ENCODE data around the gene GPR149. TPM values are rescaled to one million over a fixed set of nuclear protein-coding genes. Genes with fewer than 3 reads are reported as not detected.

GPR149 gene
- total RNA-seq, 3 donors from 2014 or later (not counting 1 experiment from before 2014, with no cell fraction given), result not detected

GRCh38 chr3:154338570-154338969 is 91.4 kb downstream of the GPR149 start:
- Histone ChIP-seq H3K4me1 (ENCODE audit: control insufficient read depth, insufficient read depth, low read length) (no peaks in the 10 kb centered on the region), H3K27ac (ENCODE audit: low read length) (no peak overlapping the region), H3K27me3 (ENCODE audit: control insufficient read depth, insufficient read depth, low read length) (peaks cover 4% of the 10 kb centered on the region), H3K4me3 (ENCODE audit: low read length) (no peak overlapping the region), H3K36me3 (ENCODE audit: control insufficient read depth, insufficient read depth, low read length) (no peaks in the 10 kb centered on the region), H3K9me3 (ENCODE audit: control insufficient read depth, insufficient read depth, low read length) (no peaks in the 10 kb centered on the region)
- Mint-ChIP-seq H3K4me3 (no peak overlapping the region), H3K9me3 (no peaks in the 10 kb centered on the region), H3K4me1 (no peaks in the 10 kb centered on the region), H3K27ac (no peak overlapping the region), H3K36me3 (no peaks in the 10 kb centered on the region), H3K27me3 (ENCODE audit: low read depth in 2 of 2) (peaks cover 15 to 16% of the 10 kb centered on the region in 2 donors)
- DNase-seq (no peak), ATAC-seq (no peak)
- intact Hi-C loops (cut with micrococcal nuclease), result loop anchor here (10.0 kb wide), 1 partner anchor 986 kb away; no protein-coding TSS in a partner anchor
- TF ChIP-seq CTCF (IDR thresholded peaks at IDR 0.05), result no peak
- 92% methylated on average over 3 of the region's 4 CpGs for WGBS (ENCODE audit: insufficient coverage)

GRCh38 chr3:154338008-154338407 is 92.0 kb downstream of the GPR149 start:
- Histone ChIP-seq H3K4me1 (ENCODE audit: control insufficient read depth, insufficient read depth, low read length) (no peaks in the 10 kb centered on the region), H3K27ac (ENCODE audit: low read length) (no peak overlapping the region), H3K4me3 (ENCODE audit: low read length) (no peak overlapping the region), H3K9me3 (ENCODE audit: control insufficient read depth, insufficient read depth, low read length) (no peaks in the 10 kb centered on the region), H3K27me3 (ENCODE audit: control insufficient read depth, insufficient read depth, low read length) (peaks cover 4% of the 10 kb centered on the region), H3K36me3 (ENCODE audit: control insufficient read depth, insufficient read depth, low read length) (no peaks in the 10 kb centered on the region)
- WGBS (ENCODE audit: insufficient coverage), result 92% methylated on average over 5 of the region's 6 CpGs
- DNase-seq (no peak), ATAC-seq (no peak)
- no peak overlapping the region for H3K4me3 Mint-ChIP-seq
- H3K27ac Mint-ChIP-seq, result no peak overlapping the region
- H3K27me3 Mint-ChIP-seq (ENCODE audit: low read depth in 2 of 2), result peaks cover 12 to 16% of the 10 kb centered on the region in 2 donors
- H3K9me3 Mint-ChIP-seq, result no peaks in the 10 kb centered on the region
- no peaks in the 10 kb centered on the region for H3K4me1 Mint-ChIP-seq
- no peaks in the 10 kb centered on the region for H3K36me3 Mint-ChIP-seq
- no peak for TF ChIP-seq CTCF (IDR thresholded peaks at IDR 0.05)
- intact Hi-C loops (cut with micrococcal nuclease), result loop anchor here (10.0 kb wide), 1 partner anchor 987 kb away; no protein-coding TSS in a partner anchor

GRCh38 chr3:154334973-154335420 is 95.0 kb downstream of the GPR149 start:
- ATAC-seq, result peak in 1 of 3 donors; percentile 55

More at GRCh38 chr3:154334973-154335420, 95.0 kb downstream of the GPR149 start:
- peak; percentile 72 for TF ChIP-seq CTCF (IDR thresholded peaks at IDR 0.05)
- no peak overlapping the region for H3K4me3 ChIP-seq (ENCODE audit: low read length)
- no peaks in the 10 kb centered on the region for H3K4me1 Mint-ChIP-seq
- no peak overlapping the region for H3K4me3 Mint-ChIP-seq
- peaks cover 16 to 22% of the 10 kb centered on the region in 2 donors for H3K27me3 Mint-ChIP-seq (ENCODE audit: low read depth in 2 of 2)
- H3K4me1 ChIP-seq (ENCODE audit: control insufficient read depth, insufficient read depth, low read length), result no peaks in the 10 kb centered on the region
- H3K36me3 ChIP-seq (ENCODE audit: control insufficient read depth, insufficient read depth, low read length), result no peaks in the 10 kb centered on the region
- H3K27ac ChIP-seq (ENCODE audit: low read length), result no peak overlapping the region
- intact Hi-C loops (cut with micrococcal nuclease), result loop anchor here (1.0 to 10.0 kb wide), 2 partner anchors 990 to 1367 kb away; no protein-coding TSS in a partner anchor
- H3K9me3 Mint-ChIP-seq, result no peaks in the 10 kb centered on the region
- H3K9me3 ChIP-seq (ENCODE audit: control insufficient read depth, insufficient read depth, low read length), result no peaks in the 10 kb centered on the region
- peak in 1 of 2 donors; percentile 62 for DNase-seq
- WGBS (ENCODE audit: insufficient coverage), result no CpG with 5 or more reads among the region's 3 CpGs
- H3K27ac Mint-ChIP-seq, result no peak overlapping the region
- H3K36me3 Mint-ChIP-seq, result no peaks in the 10 kb centered on the region
- peaks cover 4% of the 10 kb centered on the region for H3K27me3 ChIP-seq (ENCODE audit: control insufficient read depth, insufficient read depth, low read length)
